CD4-positive, alpha-beta T cell treated with Interleukin-4 for 4 hours (primary cell): ENCODE data around the gene CHST9.
"Not testable (repeated sequence)": the region's sequence is repeated elsewhere in the genome, so short reads cannot be mapped to it uniquely, and the experiment has no call there.

Source experiments
- DNase-seq: peaks from one replicate; pipeline ENCODE4 v3.0.0-alpha.2; 2020

Gene CHST9

GRCh38 chr18:26993568-26993967 lies 191.5 kb downstream of the CHST9 start:
- no peak for DNase-seq

GRCh38 chr18:26992926-26993325 lies 192.2 kb downstream of the CHST9 start:
- no peak for DNase-seq

- no peak for DNase-seq
Measured at GRCh38 chr18:26989842-26990241, 195.3 kb downstream of the CHST9 start.

GRCh38 chr18:26981360-26982082 lies 203.6 kb downstream of the CHST9 start:
- DNase-seq, result no peak

GRCh38 chr18:26978812-26979341 lies 206.2 kb downstream of the CHST9 start:
- DNase-seq, result no peak

GRCh38 chr18:26977781-26978180 lies 207.3 kb downstream of the CHST9 start:
- DNase-seq, result no peak

- DNase-seq, result no peak
Measured at GRCh38 chr18:26976206-26976605, 208.9 kb downstream of the CHST9 start.

GRCh38 chr18:26972549-26972948 lies 212.6 kb downstream of the CHST9 start:
- not testable (repeated sequence) for DNase-seq

- no peak for DNase-seq
Measured at GRCh38 chr18:26971409-26971808, 213.7 kb downstream of the CHST9 start.

GRCh38 chr18:26970637-26971036 lies 214.5 kb downstream of the CHST9 start:
- no peak for DNase-seq

- DNase-seq, result no peak
Measured at GRCh38 chr18:26965206-26965605, 219.9 kb downstream of the CHST9 start.

GRCh38 chr18:26963292-26963691 lies 221.8 kb downstream of the CHST9 start:
- no peak for DNase-seq

GRCh38 chr18:26961839-26962238 lies 223.3 kb downstream of the CHST9 start:
- DNase-seq, result no peak

- DNase-seq, result no peak
Measured at GRCh38 chr18:26960911-26961310, 224.2 kb downstream of the CHST9 start.

- DNase-seq, result no peak
Measured at GRCh38 chr18:26956863-26957262, 228.2 kb downstream of the CHST9 start.

GRCh38 chr18:26948703-26949102 lies 236.4 kb downstream of the CHST9 start:
- no peak for DNase-seq

- DNase-seq, result no peak
Measured at GRCh38 chr18:26943906-26944305, 241.2 kb downstream of the CHST9 start.

GRCh38 chr18:26941584-26941983 lies 243.5 kb downstream of the CHST9 start:
- DNase-seq, result no peak

- no peak for DNase-seq
Measured at GRCh38 chr18:26940744-26941398, 244.2 kb downstream of the CHST9 start.

- DNase-seq, result no peak
Measured at GRCh38 chr18:26931659-26932058, 253.4 kb downstream of the CHST9 start.

- DNase-seq, result no peak
Measured at GRCh38 chr18:26930630-26931029, 254.5 kb downstream of the CHST9 start.

GRCh38 chr18:26928670-26929313 lies 256.3 kb downstream of the CHST9 start:
- DNase-seq, result no peak

GRCh38 chr18:26927822-26928221 lies 257.3 kb downstream of the CHST9 start:
- not testable (repeated sequence) for DNase-seq
